Measurements from ENCODE around the gene TRIM2.

GRCh38 chr4:153346031-153346430, 141.8 kb downstream of the TRIM2 start:
- TF ChIP-seq, protein P1, sequence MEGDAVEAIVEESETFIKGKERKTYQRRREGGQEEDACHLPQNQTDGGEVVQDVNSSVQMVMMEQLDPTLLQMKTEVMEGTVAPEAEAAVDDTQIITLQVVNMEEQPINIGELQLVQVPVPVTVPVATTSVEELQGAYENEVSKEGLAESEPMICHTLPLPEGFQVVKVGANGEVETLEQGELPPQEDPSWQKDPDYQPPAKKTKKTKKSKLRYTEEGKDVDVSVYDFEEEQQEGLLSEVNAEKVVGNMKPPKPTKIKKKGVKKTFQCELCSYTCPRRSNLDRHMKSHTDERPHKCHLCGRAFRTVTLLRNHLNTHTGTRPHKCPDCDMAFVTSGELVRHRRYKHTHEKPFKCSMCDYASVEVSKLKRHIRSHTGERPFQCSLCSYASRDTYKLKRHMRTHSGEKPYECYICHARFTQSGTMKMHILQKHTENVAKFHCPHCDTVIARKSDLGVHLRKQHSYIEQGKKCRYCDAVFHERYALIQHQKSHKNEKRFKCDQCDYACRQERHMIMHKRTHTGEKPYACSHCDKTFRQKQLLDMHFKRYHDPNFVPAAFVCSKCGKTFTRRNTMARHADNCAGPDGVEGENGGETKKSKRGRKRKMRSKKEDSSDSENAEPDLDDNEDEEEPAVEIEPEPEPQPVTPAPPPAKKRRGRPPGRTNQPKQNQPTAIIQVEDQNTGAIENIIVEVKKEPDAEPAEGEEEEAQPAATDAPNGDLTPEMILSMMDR (conservative IDR thresholded peaks at IDR 0.05; ENCODE audit: low read depth in 2 of 2), result no peak
- TF ChIP-seq EZH2 (IDR thresholded peaks at IDR 0.05; ENCODE audit: low read depth, unreplicated experiment) (no peak), CREB1 (CRISPR knock-in tag; IDR thresholded peaks at IDR 0.05; ENCODE audit: low read depth) (no peak), POLR2AphosphoS5 (IDR thresholded peaks at IDR 0.05; ENCODE audit: low read depth) (no peak)
